HG03432 (cell line): ENCODE measurements around the gene EMC1.
"Not testable (repeated sequence)": the region's sequence is repeated elsewhere in the genome, so short reads cannot be mapped to it uniquely, and the experiment has no call there.

Experiments used
- ATAC-seq: cut with Tn5 transposase; IDR thresholded peaks from one replicate; pipeline ENCODE4 v1.9.1; 2021; ENCODE audit warnings: mild to moderate bottlenecking, moderate library complexity; ENCODE audit not compliant: unreplicated experiment

EMC1 gene

DNA sequence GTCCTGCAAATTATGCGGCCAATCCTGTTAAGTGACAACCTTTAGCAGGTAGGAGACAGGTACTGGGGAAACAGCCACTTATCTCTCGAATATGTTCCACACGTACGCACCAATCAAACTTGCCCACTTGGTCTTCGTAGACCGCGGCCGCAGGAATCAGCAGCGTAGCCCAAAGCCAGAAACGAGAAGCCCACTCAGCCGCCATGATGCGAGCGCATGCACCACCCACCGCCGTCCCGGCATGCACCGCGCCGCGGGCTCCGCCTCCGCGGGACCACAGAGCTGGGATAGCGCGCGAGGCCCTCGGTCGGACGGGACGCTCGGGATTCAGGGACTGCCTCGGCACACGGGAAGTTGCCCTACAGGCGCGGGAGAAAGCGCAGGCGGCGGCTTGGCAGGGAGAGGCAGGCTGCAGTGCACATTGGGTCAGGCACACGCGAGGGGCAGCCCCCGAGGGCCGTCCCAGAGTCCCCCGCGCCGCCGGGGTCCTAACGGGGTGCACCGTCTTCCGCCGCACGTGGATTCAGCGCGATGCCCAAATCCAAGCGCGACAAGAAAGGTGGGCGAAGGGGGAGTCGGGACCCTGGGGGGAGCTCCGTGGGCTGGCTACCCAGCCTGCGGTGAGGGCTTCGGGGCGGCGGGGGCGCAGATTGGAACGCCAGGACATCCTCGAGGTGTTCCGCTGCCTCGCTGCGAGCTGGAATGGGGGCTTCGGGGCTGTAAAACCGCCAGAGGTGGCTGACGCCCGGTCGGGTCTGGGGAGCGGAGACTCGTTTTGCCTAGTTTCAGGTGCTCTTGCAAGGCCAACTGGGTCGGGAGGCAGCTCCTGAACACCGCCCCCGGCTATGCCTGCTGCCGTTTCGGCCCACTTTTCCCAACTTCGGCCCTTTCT lies at the start of gene EMC1, which contains the start of gene MRTO4:
EMC1 (minus strand) TSS at position 220 of the 892 bp plus-strand sequence; CDS start at position 205, 15 bp downstream.
MRTO4 (plus strand) TSS at position 501 of the 892 bp plus-strand sequence; CDS start at position 532, 31 bp downstream.
- peak; percentile 86 for ATAC-seq

- ATAC-seq = no peak
Observed at GRCh38 chr1:19300211-19300610, 48.9 kb upstream of the EMC1 start.

GRCh38 chr1:19294638-19295037 lies 43.3 kb upstream of the EMC1 start:
- ATAC-seq = no peak

DNA sequence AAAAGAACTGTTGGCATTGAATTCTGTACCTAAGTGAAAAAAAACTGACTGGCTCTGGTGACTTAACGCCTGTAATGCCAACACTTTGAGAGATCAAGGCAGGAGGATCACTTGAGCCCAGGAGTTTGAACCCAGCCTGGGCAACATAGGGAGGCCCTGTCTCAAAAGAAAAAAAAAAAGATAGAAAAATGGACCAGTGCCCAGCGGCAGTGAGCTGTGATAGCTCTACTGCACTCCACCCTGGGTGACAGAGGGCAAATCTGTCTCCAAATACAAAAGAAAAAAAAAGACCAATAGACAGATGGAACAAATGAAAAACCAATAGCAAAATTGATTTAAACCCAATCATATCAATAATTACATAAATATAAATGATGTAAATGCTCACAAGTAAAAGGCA lies 37.9 kb upstream of the EMC1 start:
- ATAC-seq = no peak

- not testable (repeated sequence) for ATAC-seq
Observed at GRCh38 chr1:19288324-19289241, 37.3 kb upstream of the EMC1 start, which contains the start of gene AKR7A3. AKR7A3 (minus strand) TSS chr1:19288770; CDS start chr1:19288709, 61 bp downstream.

DNA sequence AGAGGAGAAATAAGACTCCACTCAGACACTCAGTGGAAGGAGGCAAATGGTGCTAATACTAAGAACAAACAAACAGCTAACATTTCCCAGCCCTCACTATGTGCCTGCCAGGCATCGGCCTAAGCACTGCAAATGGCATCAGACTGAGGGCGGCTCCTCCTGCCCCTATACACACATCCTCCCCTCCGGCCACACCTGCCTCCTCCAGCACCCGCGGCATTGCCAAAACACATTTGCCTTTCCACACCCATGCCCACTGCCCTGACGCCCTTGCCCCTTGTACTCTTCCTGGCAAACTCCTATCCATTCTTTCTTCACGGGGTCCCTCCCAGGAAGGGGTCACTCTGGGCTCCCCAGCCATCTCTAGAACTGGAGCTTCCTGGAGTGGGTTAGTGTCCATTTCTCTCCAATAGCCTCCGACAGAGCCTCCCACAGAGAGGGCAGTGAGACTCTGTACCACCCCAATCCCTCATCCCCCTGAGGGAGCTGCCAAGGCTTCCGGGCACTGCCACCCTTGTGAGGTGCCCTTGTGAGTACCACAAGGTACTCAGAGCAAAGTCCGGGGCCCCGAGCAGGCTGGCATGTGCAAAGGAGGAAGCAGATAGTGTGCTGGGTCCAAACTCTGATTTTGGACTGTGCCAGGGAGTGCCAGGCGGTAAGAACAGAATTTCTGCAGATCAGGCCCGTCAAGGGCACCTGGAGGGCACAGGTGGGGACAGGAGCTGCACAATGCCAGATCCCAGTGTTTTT lies 36.3 kb upstream of the EMC1 start:
- ATAC-seq = no peak

DNA sequence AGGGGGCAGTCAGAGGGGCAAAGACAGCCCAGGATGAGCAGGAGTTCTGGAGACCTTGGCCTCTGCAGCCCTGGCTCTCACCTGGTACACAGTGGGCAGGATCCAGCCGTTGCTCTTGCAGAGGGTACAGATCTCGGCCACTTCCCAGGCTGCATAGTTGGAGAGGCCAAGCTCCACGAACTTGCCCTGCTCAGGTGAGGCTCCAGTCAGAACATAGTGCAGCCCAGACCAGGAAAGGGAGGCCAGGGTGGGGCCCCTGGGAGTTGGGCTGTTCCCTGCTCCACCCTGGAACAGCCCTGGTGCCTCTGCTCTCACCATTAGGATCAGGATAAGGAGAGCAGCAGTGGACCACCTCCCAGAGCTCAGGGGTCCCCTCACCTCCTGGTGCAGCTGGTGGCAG lies 34.5 kb upstream of the EMC1 start:
- ATAC-seq = not testable (repeated sequence)

- not testable (repeated sequence) for ATAC-seq
Observed at GRCh38 chr1:19285366-19285765, 34.0 kb upstream of the EMC1 start.

DNA sequence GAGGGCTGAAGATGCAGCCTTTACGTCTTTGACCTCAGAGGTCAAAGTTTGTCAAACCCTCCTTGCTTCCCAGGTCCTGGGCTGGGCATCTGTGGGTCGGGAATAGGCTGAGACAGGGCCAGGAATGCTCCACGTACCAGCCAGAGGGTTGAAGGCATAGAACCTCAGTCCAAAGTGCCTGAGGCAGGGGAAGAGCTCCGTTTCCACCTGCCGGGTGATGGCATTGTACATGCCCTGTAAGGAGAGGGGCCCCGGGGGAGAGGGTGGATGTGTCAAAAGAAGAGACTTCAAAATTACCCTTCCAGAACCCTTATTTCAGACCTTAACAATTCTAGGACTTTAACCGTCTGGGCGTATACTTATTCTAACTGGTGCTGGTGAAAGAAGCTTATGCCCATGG lies 33.6 kb upstream of the EMC1 start:
- ATAC-seq = no peak

GRCh38 chr1:19283891-19284290 lies 32.6 kb upstream of the EMC1 start:
- no peak for ATAC-seq

- no peak for ATAC-seq
Observed at GRCh38 chr1:19274636-19275035, 23.3 kb upstream of the EMC1 start.

DNA sequence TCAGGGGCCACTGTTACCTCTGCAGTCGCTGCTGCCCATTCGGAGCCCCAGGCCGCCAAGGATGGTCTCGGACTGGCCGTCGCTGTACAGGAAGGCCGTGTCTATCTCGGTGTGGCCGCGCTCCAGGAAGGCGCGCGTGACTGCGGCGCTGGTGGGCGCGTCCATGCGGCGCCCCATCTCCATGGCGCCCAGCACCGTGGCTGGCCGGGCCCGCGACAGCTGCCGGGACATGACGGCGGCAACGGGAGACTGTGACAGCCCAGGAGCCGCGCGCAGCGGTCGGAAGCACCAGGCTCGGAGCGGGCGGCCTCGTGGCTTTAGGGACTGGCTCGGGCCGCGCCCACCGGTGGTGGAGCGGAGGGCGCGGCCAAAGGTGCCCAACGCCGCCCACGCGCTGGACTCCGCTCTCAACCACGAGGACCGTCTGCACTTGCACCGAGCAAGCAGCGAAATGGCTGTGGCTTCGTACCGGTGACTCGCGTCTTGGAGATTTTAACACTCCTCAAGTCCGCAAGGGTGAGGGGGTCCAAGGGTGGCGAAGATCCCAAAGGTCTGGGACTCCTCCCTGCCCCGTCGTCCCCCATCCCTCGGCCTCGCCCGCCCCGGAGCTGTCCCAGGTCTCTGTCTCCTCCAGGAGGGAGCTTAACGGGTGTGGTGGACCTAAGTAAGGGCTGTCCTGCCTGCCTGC lies 22.7 kb upstream of the EMC1 start:
- ATAC-seq = not testable (repeated sequence)

DNA sequence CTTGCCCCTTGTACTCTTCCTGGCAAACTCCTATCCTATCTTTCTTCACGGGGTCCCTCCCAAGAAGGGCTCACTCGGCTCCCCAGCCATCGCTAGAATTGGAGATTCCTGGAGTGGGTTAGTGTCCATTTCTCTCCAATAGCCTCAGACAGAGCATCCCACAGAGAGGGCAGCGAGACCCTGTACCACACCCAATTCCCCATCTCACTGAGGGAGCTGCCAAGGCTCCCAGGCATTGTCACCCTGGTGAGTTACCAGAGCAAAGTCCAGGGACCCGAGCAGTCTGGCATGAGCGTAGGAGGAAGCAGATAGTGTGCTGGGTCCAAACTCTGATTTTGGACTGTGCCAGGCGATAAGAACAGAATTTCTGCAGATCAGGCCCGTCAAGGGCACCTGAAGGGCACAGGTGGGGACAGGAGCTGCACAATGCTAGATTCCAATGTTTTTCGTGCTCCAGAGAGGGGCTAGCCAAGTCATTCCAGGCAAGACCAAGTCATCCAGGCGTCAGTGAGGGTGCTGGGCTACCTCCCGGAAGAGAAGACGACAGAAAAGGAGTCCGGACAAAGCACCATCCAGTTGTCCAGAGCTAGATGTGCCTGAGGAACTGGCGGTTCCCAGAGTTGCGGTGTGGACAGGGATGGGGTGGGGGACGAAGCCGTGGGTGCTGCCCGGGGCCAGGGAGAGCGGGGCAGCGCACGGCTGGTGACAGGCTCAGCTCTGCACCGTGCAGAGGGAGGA lies 22.0 kb upstream of the EMC1 start:
- no peak for ATAC-seq

- no peak for ATAC-seq
Observed at GRCh38 chr1:19272064-19272463, 20.7 kb upstream of the EMC1 start.

DNA sequence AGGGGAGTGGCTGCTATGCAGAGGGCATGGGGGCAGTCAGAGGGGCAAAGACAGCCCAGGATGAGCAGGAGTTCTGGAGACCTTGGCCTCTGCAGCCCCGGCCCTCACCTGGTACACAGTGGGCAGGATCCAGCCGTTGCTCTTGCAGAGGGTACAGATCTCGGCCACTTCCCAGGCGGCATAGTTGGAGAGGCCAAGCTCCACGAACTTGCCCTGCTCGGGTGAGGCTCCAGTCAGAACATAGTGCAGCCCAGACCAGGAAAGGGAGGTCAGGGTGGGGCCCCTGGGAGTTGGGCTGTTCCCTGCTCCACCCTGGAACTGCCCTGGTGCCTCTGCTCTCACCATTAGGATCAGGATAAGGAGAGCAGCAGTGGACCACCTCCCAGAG lies 19.0 kb upstream of the EMC1 start:
- not testable (repeated sequence) for ATAC-seq

DNA sequence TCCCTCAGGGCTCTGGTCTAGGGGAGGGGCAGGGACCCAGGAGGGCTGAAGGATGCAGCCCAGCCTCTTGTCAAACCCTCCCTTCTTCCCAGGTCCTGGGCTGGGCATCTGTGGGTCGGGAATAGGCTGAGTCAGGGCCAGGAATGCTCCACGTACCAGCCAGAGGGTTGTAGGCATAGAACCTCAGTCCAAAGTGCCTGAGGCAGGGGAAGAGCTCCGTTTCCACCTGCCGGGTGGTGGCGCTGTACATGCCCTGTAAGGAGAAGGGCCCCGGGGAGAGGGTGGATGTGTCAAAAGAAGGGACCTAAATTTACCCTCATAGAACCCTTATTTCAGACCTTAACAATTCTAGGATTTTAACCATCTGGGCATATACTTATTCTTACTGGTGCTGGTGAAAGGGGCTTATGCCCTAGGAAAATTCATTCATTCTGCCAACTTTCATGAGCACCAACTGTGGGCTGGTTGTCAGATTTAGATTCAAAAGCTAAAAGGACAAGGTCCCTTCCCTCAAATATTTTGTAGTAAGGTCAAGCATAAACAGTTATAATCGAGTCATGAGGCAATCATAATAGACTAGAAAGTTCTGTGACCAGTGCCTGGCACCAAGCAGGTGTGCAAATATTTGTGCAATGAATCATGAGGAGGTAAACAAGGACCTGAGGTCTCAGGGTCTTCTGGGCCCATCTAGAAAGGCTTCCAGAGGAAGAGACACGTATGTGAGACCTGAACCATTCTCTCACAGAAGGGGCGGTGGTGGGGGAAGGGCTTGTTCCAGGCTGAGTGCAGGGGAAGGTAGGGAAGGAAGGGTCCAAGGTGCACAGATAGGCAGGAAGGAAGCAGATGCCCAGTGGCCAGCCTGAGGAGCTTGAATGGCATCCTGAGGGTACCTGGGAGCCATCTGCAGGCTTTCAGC lies 18.4 kb upstream of the EMC1 start:
- ATAC-seq = not testable (repeated sequence)

- no peak for ATAC-seq
Observed at GRCh38 chr1:19268445-19268844, 17.1 kb upstream of the EMC1 start.

GRCh38 chr1:19262744-19263143 lies 11.4 kb upstream of the EMC1 start:
- no peak for ATAC-seq
